Kidney (tissue), 14 donors: ENCODE measurements around the gene PLD2. TPM values are rescaled to one million over a fixed set of nuclear protein-coding genes. Genes with fewer than 3 reads are reported as not detected.
A peak's percentile ranks its signal among the peaks of the same experiment; 100 is the strongest.

Experiments
- DNase-seq, 5 donors: peaks; one replicate each; pipeline ENCODE4 v3.0.0-alpha.2; 2013 to 2020
- FAIRE-seq: peaks from 2 replicates; lab custom pipeline; 2012; peaks lifted over from hg19 to GRCh38; lab: Jason Lieb, UNC
- H3K27ac ChIP-seq, 2 donors: one replicate each; pipeline ENCODE4 v1.7.0; 2013; ENCODE audit warnings: low read depth in 2 of 2, low read length in 2 of 2, inconsistent platforms in 1 of 2
- H3K27me3 ChIP-seq: one replicate; pipeline ENCODE4 v1.7.1; 2013; ENCODE audit warnings: low read length, inconsistent platforms; ENCODE audit not compliant: control insufficient read depth, insufficient read depth
- H3K36me3 ChIP-seq, 3 donors: one replicate each; pipeline versions ENCODE4 v1.7.0 to v1.7.1; 2013; ENCODE audit warnings: low read length in 3 of 3, control low read depth in 1 of 3, inconsistent platforms in 1 of 3; ENCODE audit not compliant: insufficient read depth in 3 of 3, control insufficient read depth in 2 of 3
- H3K4me1 ChIP-seq, 3 donors: one replicate each; pipeline versions ENCODE4 v1.7.0 to v1.7.1; 2013; ENCODE audit warnings: low read length in 3 of 3, inconsistent platforms in 1 of 3, low read depth in 1 of 3; ENCODE audit not compliant: control insufficient read depth in 2 of 3, insufficient read depth in 2 of 3
- H3K4me3 ChIP-seq, 3 donors: one replicate each; pipeline versions ENCODE4 v1.7.0 to v1.8.1; 2013; ENCODE audit warnings: low read length in 3 of 3, control low read depth in 1 of 3, inconsistent platforms in 1 of 3
- H3K9ac ChIP-seq, 3 donors: one replicate each; pipeline versions ENCODE4 v1.7.0 to v1.7.1; 2013; ENCODE audit warnings: low read length in 3 of 3, control low read depth in 1 of 3, inconsistent platforms in 1 of 3
- H3K9me3 ChIP-seq, 3 donors: one replicate each; pipeline versions ENCODE4 v1.7.0 to v1.7.1; 2013; ENCODE audit warnings: low read length in 3 of 3, control low read depth in 1 of 3, inconsistent platforms in 1 of 3; ENCODE audit not compliant: control insufficient read depth in 2 of 3, insufficient read depth in 1 of 3
- intact Hi-C: fragments of 100-400 bp; cut with DNase I; formaldehyde crosslinking; loops from one replicate; pipeline ENCODE4 v1.11.1; 2022
- polyA plus RNA-seq: library from polyadenylated mRNA; stranded (reverse); fragments of 350-450 nt; fragmentation: Illumina TruSeq; extraction: RNeasy Lipid Tissue Mini Kit (QIAGEN cat#74804); gene quantifications from one replicate; pipeline ENCODE4 v1.2.3, GENCODE V29; 2014; ENCODE audit warnings: low read depth, low replicate concordance; ENCODE audit not compliant: insufficient read depth
- total RNA-seq: library from RNA; stranded (reverse); fragmentation: NEBNext Ultra II Directional; extraction: Animal tissue kit (Norgen Biotek cat#: 25700); gene quantifications from one replicate; pipeline ENCODE4 v1.2.1, GENCODE V29; 2021
- TF ChIP-seq, protein P1 (sequence below): IDR thresholded peaks from 3 replicates; pipeline ENCODE4 v1.5.1; 2012; ENCODE audit warnings: mild to moderate bottlenecking, moderate library complexity, borderline replicate concordance; ENCODE audit not compliant: insufficient read depth; ENCODE audit errors: extremely low read depth
- donor health status: control.
- donor health status: control.
- donor health status: control.
- donor health status: control.
- donor health status: control.
- donor health status: DM: yes; HTN: yes; CAD: no.
- donor health status: Normal renal cell carcinoma (clear cell type).

Gene PLD2
- total and polyA plus RNA-seq, 2 donors from 2014 or later: 9.2 to 45.4 TPM

DNA sequence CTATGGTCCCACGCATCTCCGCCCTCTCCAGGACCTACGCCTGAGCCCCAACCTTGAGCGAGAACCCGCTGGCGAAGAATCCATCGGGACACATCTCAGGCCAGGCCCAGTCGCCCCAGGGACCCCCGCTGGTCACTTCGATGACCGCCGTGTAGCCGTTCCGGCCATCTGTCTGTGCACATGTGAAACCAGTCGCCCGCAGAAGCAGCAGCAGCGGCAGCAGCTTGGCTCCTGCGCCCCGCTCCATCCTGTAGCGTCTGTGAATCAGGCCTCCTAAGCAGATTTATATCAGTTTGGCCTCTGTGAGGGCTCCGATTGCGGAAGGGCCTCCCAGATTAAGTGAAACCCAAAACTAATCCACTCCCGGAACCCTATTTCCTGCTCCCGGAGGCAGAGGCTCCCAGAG lies 20.8 kb upstream of the PLD2 start, which contains the start of gene VMO1:
Gene VMO1, minus strand, starts transcription at position 259 of the 406 bp plus-strand sequence. Its CDS starts 12 bp downstream, at position 247.
- Histone ChIP-seq H3K4me3 (peak within 1 kb of the TSS in 2 of 3 donors; percentile 4 to 47), H3K4me1 (peaks cover 0 to 25% (median 12%) of the 10 kb centered on the region in 3 donors), H3K27me3 (peaks cover 24% of the 10 kb centered on the region), H3K9me3 (no peaks in the 10 kb centered on the region), H3K36me3 (no peaks in the 10 kb centered on the region), H3K27ac (no peak within 1 kb of the TSS), H3K9ac (peak within 1 kb of the TSS in 1 of 3 donors; percentile 51)
- TF ChIP-seq, protein P1, sequence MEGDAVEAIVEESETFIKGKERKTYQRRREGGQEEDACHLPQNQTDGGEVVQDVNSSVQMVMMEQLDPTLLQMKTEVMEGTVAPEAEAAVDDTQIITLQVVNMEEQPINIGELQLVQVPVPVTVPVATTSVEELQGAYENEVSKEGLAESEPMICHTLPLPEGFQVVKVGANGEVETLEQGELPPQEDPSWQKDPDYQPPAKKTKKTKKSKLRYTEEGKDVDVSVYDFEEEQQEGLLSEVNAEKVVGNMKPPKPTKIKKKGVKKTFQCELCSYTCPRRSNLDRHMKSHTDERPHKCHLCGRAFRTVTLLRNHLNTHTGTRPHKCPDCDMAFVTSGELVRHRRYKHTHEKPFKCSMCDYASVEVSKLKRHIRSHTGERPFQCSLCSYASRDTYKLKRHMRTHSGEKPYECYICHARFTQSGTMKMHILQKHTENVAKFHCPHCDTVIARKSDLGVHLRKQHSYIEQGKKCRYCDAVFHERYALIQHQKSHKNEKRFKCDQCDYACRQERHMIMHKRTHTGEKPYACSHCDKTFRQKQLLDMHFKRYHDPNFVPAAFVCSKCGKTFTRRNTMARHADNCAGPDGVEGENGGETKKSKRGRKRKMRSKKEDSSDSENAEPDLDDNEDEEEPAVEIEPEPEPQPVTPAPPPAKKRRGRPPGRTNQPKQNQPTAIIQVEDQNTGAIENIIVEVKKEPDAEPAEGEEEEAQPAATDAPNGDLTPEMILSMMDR: no peak
- DNase-seq (peak; percentile 55 to 84 (median 63)), FAIRE-seq (no peak)
- intact Hi-C loops: loop anchor here (5.0 kb wide), 1 partner anchor 96 kb away; no protein-coding TSS in a partner anchor

DNA sequence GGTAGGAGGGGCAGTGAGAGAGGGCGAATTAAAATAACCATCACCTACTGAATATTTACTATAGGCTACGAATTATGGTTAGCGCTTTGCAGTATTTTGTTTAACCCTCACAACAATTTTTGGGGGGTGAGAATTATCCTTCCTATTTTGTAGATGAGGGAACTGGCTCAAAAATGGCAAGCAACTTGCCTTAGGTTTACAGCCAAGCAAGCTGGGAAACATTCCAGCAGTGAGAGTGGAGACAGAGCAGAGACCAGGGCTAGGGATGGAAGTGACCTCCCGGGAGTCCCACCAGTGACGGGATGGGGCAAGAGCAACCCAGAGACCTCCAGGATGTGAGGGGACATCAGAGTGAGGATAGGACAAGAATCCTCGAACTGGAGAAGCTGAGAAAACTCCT lies 20.4 kb upstream of the PLD2 start:
- FAIRE-seq (no peak), DNase-seq (no peak)
- intact Hi-C loops: loop anchor here (5.0 kb wide), 1 partner anchor 96 kb away; no protein-coding TSS in a partner anchor
- Histone ChIP-seq H3K27me3 (peaks cover 24% of the 10 kb centered on the region), H3K4me1 (peaks cover 0 to 25% (median 12%) of the 10 kb centered on the region in 3 donors), H3K9ac (peak overlapping the region in 1 of 3 donors; percentile 51), H3K27ac (no peak overlapping the region), H3K4me3 (peak overlapping the region in 1 of 3 donors; percentile 47), H3K9me3 (no peaks in the 10 kb centered on the region), H3K36me3 (no peaks in the 10 kb centered on the region)
- TF ChIP-seq, protein P1: no peak

- Histone ChIP-seq H3K4me3 (peak overlapping the region in 1 of 3 donors; percentile 83), H3K4me1 (peaks cover 0 to 25% (median 12%) of the 10 kb centered on the region in 3 donors), H3K27ac (peak overlapping the region; percentile 13 to 92), H3K36me3 (no peaks in the 10 kb centered on the region), H3K9ac (peak overlapping the region in 1 of 3 donors; percentile 80), H3K27me3 (peaks cover 24% of the 10 kb centered on the region), H3K9me3 (no peaks in the 10 kb centered on the region)
- intact Hi-C loops: loop anchor here (5.0 kb wide), 1 partner anchor 94 kb away; no protein-coding TSS in a partner anchor
- no peak for FAIRE-seq
- DNase-seq: no peak
- TF ChIP-seq, protein P1: no peak
Measured at GRCh38 chr17:4788159-4788806, 18.7 kb upstream of the PLD2 start.
